ENCODE measurements around the gene RNASE9.
"Not testable (repeated sequence)": the region's sequence is repeated elsewhere in the genome, so short reads cannot be mapped to it uniquely, and the experiment has no call there.

RNASE9 gene

GRCh38 chr14:20524027-20524426, 36.8 kb downstream of the RNASE9 start:
- no peak for DNase-seq (ENCODE audit: low read depth in 2 of 2, low spot score in 1 of 2)

DNA sequence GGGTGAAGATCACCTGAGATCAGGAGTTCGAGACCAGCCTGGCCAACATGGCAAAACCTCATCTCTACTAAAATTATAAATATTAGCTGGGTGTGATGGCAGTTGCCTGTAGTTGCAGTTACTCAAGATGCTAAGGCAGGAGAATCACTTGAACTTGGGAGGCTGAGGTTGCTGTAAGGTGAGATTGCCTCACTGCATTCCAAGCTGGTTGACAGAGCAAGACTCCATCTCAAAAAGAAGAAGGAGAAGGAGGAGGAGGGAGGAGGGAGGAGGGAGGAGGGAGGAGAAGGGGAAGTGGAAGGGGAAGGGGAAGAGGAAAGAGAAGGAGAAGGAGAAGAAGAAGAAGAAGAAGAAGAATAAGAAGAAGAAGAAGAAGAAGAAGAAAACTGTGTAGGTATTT, 38.5 kb downstream of the RNASE9 start:
- no peak for DNase-seq (ENCODE audit: low read depth in 2 of 2, low spot score in 1 of 2)

DNA sequence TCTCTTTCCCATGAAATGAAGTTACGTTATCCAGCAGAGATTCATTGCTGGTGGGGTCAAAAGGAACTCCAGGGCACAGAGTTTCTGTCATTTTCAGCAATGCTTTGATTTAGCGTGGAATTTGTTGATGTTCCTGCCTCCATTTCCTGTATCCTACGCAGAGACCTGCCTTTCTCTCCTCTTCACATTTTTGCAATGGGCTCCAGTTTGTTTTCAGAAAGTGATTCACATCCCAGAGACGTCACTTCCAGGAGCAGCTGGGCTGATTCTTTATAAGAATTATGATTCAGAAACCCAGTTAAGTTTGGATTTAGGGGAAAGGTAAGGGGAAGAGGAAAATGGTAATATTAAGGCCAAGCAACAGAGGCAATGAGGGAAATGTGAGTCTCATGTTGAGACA, 43.9 kb downstream of the RNASE9 start:
- no peak for DNase-seq (ENCODE audit: low read depth in 2 of 2, low spot score in 1 of 2)

DNA sequence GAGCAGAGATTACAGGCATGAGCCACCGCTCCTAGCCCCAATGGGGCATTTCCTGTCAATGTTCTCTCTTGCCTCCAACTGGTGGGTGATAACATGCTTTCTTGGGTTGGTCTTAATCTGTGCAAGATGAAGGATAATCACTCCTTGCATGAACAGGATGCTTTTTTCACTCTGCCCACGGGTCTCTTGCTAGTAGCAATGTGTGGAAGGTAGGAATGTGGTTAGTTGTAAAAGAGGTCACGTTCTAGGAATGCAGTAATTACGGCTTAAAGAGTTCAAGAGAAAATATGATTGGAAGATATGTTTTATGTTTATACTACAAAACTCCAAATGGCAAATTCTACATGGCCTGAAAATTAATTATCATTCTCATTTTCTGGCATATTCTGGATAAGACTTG, 45.0 kb downstream of the RNASE9 start:
- no peak for DNase-seq (ENCODE audit: low read depth in 2 of 2, low spot score in 1 of 2)

DNA sequence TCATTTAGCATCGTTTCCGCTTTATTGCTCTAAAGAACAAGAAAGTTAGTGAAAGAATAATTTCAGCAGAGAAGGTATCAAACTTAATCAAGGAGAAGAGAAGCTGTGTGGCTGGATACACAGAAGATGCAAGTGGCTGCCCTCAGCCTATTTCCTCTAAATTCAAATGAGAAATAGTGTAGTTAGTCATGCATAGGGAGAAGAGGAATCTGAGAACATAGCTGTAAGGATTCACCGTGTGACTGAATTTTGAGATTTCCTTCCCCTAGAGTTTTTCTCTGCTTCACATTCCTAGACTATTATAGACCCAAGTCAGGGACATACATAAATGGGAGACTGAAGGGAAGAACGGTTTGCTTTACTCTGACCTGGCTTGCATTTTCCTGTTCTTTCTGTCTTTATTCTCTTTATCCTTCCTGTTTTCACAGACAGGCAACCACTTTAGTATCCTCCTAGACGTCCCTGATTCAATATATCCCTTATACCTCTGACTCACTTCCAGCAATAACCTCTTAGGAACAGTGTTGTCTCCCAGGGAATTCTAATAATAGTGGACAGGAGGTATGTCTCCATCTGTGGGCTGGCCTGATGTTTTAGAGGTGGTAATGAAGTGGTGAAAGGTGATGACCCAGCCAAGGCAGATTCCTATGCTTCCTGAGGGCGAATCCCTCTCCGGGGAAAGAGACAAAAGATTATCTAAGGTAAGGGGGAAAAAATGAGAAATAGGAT, 48.5 kb downstream of the RNASE9 start:
- no peak for DNase-seq (ENCODE audit: low read depth in 2 of 2, low spot score in 1 of 2)

DNA sequence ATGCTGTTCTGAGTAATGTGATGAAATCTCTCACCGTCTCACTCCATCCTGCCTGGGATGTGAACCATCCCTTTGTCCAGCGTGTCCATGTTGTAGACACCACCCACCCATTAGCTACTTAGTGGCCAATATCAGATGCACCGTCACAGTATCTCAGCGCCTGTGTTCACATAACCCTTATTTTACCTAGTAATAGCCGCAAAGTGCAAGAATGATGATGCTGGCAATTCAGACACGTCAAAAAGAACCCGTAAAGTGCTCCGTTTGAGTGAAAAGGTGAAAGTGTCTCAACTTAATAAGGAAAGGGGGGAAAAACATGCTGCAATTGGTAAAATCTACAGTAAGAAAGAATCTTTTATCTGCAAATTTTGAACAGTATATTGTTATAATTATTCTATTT, 52.5 kb downstream of the RNASE9 start:
- DNase-seq (ENCODE audit: low read depth in 2 of 2, low spot score in 1 of 2), result no peak

- DNase-seq (ENCODE audit: low read depth in 2 of 2, low spot score in 1 of 2), result not testable (repeated sequence)
These were observed 53.3 kb downstream of the RNASE9 start for GRCh38 chr14:20507537-20507936.

DNA sequence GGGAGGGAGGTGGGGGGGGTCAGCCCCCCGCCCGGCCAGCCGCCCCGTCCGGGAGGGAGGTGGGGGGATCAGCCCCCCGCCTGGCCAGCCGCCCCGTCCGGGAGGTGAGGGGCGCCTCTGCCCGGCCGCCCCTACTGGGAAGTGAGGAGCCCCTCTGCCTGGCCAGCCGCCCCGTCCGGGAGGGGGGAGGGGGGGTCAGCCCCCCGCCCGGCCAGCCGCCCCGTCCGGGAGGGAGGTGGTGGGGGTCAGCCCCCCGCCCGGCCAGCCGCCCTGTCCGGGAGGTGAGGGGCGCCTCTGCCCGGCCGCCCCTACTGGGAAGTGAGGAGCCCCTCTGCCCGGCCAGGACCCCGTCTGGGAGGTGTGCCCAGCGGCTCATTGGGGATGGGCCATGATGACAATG, 54.1 kb downstream of the RNASE9 start:
- DNase-seq (ENCODE audit: low read depth in 2 of 2, low spot score in 1 of 2), result not testable (repeated sequence)

GRCh38 chr14:20506276-20506675, 54.6 kb downstream of the RNASE9 start:
- DNase-seq (ENCODE audit: low read depth in 2 of 2, low spot score in 1 of 2), result not testable (repeated sequence)
